ENCODE measurements around the gene MRPL24. TPM values are rescaled to one million over a fixed set of nuclear protein-coding genes. Genes with fewer than 3 reads are reported as not detected.

Gene MRPL24
- total RNA-seq, 1 donor from 2014 or later = 17.0 TPM

DNA sequence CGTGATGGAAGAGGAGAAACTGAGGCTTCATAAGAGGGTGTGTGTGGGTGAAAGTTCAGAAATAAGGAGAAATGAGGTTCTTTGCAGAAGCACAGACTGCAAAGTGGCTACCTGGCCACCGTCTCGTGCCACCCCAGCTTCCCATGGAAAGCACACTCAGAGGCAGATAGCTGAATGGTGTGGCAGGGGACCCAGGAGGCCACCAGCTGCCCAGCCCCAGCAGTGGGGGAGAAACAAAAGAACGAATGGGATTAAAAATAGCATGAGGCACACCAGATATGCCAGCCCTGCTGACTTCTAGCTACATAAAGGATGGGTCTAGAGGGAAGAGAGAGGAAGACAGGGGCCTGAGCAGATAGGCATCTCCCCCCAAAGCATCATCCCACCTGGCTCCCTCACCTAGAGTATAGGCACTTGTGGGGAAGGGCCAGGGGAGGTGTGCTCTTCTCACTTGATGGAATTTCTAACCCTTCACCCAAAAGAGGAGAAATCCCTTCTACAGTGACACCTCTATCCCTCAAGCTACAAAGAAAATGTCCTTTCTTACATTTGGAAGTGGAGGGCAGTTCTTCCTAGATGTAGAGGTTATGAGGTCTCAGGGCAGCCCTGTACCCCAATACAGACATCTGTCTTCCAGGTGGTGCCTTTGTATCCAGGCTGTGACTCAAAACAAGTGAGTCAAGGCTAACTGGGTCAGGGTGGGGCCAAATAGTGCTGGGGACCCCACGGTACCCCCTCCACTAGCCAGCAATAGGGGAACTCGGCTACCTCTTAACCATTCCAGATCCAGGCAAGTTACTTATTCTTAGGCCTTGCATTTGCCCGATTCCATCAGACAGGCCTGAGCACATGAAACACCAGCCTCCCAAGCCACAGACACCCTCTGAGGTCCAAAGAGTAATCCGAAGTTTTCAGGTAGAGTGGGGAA is 7.1 kb upstream of the MRPL24 start:
- Histone ChIP-seq H3K27me3 (no peaks in the 10 kb centered on the region), H3K36me3 (peaks cover 12 to 23% of the 10 kb centered on the region in 2 donors), H3K4me3 (peak overlapping the region; percentile 73 to 91), H3K4me1 (peaks cover 16 to 46% of the 10 kb centered on the region in 2 donors), H3K9me3 (no peaks in the 10 kb centered on the region), H3K27ac (peak overlapping the region; percentile 89 to 99)
- intact Hi-C loops (cut with DNase I) = loop anchor here (2.0 to 10.0 kb wide), 2 partner anchors 247 to 623 kb away; partner anchors contain the start of gene MEF2D
- DNase-seq (ENCODE audit: low spot score in 2 of 2) = no peak
- TF ChIP-seq, protein P1, sequence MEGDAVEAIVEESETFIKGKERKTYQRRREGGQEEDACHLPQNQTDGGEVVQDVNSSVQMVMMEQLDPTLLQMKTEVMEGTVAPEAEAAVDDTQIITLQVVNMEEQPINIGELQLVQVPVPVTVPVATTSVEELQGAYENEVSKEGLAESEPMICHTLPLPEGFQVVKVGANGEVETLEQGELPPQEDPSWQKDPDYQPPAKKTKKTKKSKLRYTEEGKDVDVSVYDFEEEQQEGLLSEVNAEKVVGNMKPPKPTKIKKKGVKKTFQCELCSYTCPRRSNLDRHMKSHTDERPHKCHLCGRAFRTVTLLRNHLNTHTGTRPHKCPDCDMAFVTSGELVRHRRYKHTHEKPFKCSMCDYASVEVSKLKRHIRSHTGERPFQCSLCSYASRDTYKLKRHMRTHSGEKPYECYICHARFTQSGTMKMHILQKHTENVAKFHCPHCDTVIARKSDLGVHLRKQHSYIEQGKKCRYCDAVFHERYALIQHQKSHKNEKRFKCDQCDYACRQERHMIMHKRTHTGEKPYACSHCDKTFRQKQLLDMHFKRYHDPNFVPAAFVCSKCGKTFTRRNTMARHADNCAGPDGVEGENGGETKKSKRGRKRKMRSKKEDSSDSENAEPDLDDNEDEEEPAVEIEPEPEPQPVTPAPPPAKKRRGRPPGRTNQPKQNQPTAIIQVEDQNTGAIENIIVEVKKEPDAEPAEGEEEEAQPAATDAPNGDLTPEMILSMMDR (IDR thresholded peaks at IDR 0.05) = no peak

DNA sequence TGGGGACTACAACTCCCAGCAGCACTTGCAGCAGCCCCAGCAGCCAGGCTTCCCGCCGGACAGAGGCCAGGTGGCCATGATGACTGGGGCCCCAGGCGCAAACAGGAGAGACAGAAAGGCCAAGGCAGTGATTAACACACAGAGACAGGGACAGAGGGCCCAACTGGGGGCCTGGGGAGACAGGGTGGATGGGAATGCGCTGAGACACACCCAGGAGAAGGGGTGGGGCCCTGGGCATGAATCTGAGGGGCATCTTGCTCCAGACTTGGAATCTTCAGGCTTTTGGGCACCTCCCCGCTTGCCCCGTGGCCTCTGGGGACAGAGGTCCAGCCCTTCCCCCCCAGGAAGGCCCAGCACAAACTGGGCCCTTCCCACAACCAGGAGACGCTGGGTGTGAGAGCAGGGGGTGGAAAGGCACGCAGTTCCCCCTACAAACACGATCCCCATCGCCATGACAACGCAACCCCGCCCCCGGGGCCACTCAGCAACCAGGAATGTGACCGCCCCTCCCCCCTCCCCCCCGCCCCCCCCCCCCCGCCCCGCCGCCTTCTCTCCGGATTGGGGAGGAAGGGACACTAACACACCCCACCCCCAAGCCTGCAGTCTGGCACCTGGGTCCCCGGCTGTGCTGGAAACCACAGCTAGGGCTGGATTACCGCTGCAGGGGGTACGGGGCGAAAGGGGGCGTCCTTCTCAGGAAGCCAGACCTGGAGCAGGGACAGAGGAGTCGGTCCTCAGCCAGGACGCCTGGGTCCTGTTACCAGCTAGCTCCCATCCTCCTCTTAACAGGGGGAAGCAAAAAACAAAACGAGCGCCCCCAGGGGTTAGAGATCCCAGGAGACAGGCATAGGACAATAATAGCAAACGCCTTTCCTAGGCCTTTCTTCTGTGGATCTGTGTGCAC is 6.1 kb upstream of the MRPL24 start:
- peaks cover 19 to 33% of the 10 kb centered on the region in 2 donors for H3K36me3 ChIP-seq
- peaks cover 16 to 41% of the 10 kb centered on the region in 2 donors for H3K4me1 ChIP-seq
- no peaks in the 10 kb centered on the region for H3K27me3 ChIP-seq
- H3K9me3 ChIP-seq = no peaks in the 10 kb centered on the region
- TF ChIP-seq, protein P1 (IDR thresholded peaks at IDR 0.05) = peak in 2 of 3 experiments; percentile 3 to 5
- peak; percentile 87 to 99 for DNase-seq (ENCODE audit: low spot score in 2 of 2)
- H3K27ac ChIP-seq = peak overlapping the region; percentile 89 to 99
- peak overlapping the region; percentile 73 to 91 for H3K4me3 ChIP-seq
- intact Hi-C loops (cut with DNase I) = loop anchor here (10.0 kb wide), 1 partner anchor 622 kb away; no protein-coding TSS in a partner anchor

DNA sequence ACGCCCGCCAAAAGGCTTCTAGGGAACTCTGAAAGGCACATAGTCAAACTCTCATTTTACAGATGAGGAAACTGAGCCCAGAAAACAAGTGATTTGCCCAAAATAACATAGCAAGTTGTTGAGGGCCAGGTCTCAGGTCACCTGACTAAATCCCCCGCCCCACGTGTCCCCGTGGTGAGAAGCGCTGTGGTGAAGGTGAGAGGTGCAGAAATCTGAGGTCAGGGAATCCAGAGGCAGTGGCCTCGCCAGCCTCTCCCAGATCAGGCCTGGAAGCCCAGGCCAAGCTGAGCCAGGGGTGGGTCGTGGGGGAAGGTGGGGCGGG is 5.5 kb upstream of the MRPL24 start:
- DNase-seq (ENCODE audit: low spot score in 2 of 2) = no peak
- peak overlapping the region; percentile 89 to 99 for H3K27ac ChIP-seq
- H3K36me3 ChIP-seq = peaks cover 20 to 39% of the 10 kb centered on the region in 2 donors
- H3K4me3 ChIP-seq = peak overlapping the region; percentile 73 to 75
- intact Hi-C loops (cut with DNase I) = loop anchor here (10.0 kb wide), 1 partner anchor 622 kb away; no protein-coding TSS in a partner anchor
- TF ChIP-seq, protein P1 (IDR thresholded peaks at IDR 0.05) = no peak
- peaks cover 16 to 47% of the 10 kb centered on the region in 2 donors for H3K4me1 ChIP-seq
- H3K27me3 ChIP-seq = no peaks in the 10 kb centered on the region
- H3K9me3 ChIP-seq = no peaks in the 10 kb centered on the region

DNA sequence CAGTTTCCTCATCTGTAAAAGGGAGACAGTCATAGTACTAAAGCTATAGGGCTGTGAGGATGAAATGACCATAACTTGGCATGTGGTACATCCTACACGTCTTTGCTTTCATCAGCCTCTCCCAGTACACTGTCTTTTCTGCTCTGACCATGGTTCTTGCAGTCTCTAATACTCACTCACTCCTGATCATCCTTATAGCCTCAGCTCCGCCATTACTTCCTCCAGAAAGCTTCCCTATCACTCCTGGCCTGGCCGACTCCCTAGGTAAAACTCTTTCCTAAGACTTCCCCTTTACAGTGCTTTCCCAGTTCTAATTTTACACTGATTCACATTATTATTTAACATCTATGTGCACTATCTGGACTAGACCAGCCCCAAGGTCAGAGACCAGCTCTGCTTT is 5.0 kb upstream of the MRPL24 start:
- H3K27ac ChIP-seq = peak overlapping the region; percentile 89 to 99
- H3K27me3 ChIP-seq = no peaks in the 10 kb centered on the region
- no peaks in the 10 kb centered on the region for H3K9me3 ChIP-seq
- no peak for DNase-seq (ENCODE audit: low spot score in 2 of 2)
- TF ChIP-seq, protein P1 (IDR thresholded peaks at IDR 0.05) = no peak
- intact Hi-C loops (cut with DNase I) = loop anchor here (10.0 kb wide), 1 partner anchor 621 kb away; no protein-coding TSS in a partner anchor
- peak overlapping the region; percentile 73 to 75 for H3K4me3 ChIP-seq
- H3K36me3 ChIP-seq = peaks cover 20 to 40% of the 10 kb centered on the region in 2 donors
- peaks cover 16 to 48% of the 10 kb centered on the region in 2 donors for H3K4me1 ChIP-seq

- H3K4me3 ChIP-seq = no peak overlapping the region
- H3K27me3 ChIP-seq = no peaks in the 10 kb centered on the region
- intact Hi-C loops (cut with DNase I) = loop anchor here (10.0 kb wide), 1 partner anchor 620 kb away; no protein-coding TSS in a partner anchor
- H3K36me3 ChIP-seq = peaks cover 20 to 40% of the 10 kb centered on the region in 2 donors
- TF ChIP-seq, protein P1 (IDR thresholded peaks at IDR 0.05) = no peak
- DNase-seq (ENCODE audit: low spot score in 2 of 2) = no peak
- H3K27ac ChIP-seq = peak overlapping the region; percentile 89 to 99
- no peaks in the 10 kb centered on the region for H3K9me3 ChIP-seq
- H3K4me1 ChIP-seq = peaks cover 19 to 54% of the 10 kb centered on the region in 2 donors
These were observed 4.0 kb upstream of the MRPL24 start for GRCh38 chr1:156744786-156745419.

Measured in ascending aorta (tissue), 2 donors.